NCI-H2227 (cell line): Measurements from ENCODE around the gene ZNF407.
"Not testable (repeated sequence)": the region's sequence is repeated elsewhere in the genome, so short reads cannot be mapped to it uniquely, and the experiment has no call there.

Experiments
- DNase-seq: peaks from one replicate; lab custom pipeline; 2025; ENCODE audit not compliant: unreplicated experiment; lab: John Stamatoyannopoulos, UW

Gene ZNF407

GRCh38 chr18:74950479-74950878, 352.8 kb downstream of the ZNF407 start:
- no peak for DNase-seq

GRCh38 chr18:74951165-74951760, 353.6 kb downstream of the ZNF407 start:
- DNase-seq, result no peak

- no peak for DNase-seq
Observed at GRCh38 chr18:74957588-74958224, 360.0 kb downstream of the ZNF407 start.

- no peak for DNase-seq
Observed at GRCh38 chr18:74959216-74959615, 361.5 kb downstream of the ZNF407 start.

GRCh38 chr18:74961596-74961995, 363.9 kb downstream of the ZNF407 start:
- DNase-seq, result no peak

- peak; percentile 31 for DNase-seq
Observed at GRCh38 chr18:74963820-74964446, 366.3 kb downstream of the ZNF407 start.

- DNase-seq, result no peak
Observed at GRCh38 chr18:74965682-74966081, 368.0 kb downstream of the ZNF407 start.

- no peak for DNase-seq
Observed at GRCh38 chr18:74967438-74967837, 369.8 kb downstream of the ZNF407 start.

GRCh38 chr18:74967979-74968378, 370.3 kb downstream of the ZNF407 start:
- no peak for DNase-seq

- DNase-seq, result not testable (repeated sequence)
Observed at GRCh38 chr18:74971358-74971757, 373.7 kb downstream of the ZNF407 start.

- not testable (repeated sequence) for DNase-seq
Observed at GRCh38 chr18:74971776-74972175, 374.1 kb downstream of the ZNF407 start.

GRCh38 chr18:74972354-74972753, 374.7 kb downstream of the ZNF407 start:
- no peak for DNase-seq

GRCh38 chr18:74975001-74975400, 377.3 kb downstream of the ZNF407 start:
- no peak for DNase-seq

- DNase-seq, result no peak
Observed at GRCh38 chr18:74976331-74976909, 378.8 kb downstream of the ZNF407 start.

GRCh38 chr18:74977041-74977440, 379.4 kb downstream of the ZNF407 start:
- no peak for DNase-seq

GRCh38 chr18:74980669-74981068, 383.0 kb downstream of the ZNF407 start:
- DNase-seq, result no peak

GRCh38 chr18:74981476-74981875, 383.8 kb downstream of the ZNF407 start:
- no peak for DNase-seq

GRCh38 chr18:74982946-74983635, 385.4 kb downstream of the ZNF407 start:
- no peak for DNase-seq

GRCh38 chr18:74989134-74989533, 391.5 kb downstream of the ZNF407 start:
- no peak for DNase-seq

- DNase-seq, result no peak
Observed at GRCh38 chr18:74990563-74991081, 393.0 kb downstream of the ZNF407 start.
